Measurements from ENCODE around the gene PRR5.
A peak's percentile ranks its signal among the peaks of the same experiment; 100 is the strongest.

The PRR5 gene

DNA sequence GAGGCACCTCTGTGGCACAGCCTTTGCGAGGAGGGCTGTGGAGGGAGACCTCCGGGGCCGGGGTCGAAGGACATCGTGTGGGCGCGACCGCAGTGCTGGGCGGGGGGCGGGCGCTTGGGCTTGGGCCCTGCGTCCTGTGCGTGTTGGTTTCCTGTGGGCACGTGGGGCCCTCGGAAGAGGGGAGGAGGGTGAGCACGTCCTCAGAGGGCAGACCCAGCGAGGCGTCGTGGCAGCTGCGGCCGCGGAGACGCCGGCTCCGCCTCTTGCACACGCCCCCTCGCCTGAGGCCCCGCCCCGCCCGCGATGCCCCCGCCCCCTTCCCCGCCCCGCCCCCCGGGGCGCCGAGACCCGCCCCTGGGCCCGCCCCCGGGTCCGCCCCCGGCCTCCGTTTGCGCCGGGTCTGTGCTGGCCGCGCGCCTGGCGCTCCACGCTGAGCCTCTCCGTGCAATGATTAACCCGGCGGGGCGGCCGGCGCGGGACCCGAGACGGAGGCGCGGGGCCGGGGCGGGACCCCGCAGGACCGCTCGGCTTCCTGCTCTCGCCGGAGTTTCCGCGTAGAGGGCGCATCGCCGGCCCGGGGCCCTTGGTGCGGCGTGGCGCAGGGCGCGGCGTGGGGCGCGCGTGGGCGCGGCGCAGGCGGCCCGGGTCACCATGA is at the start of gene PRR5:
Gene PRR5, plus strand, starts transcription at position 381 of the 655 bp plus-strand sequence. Its CDS starts 271 bp downstream, at position 652.
- DNase-seq, result peak; percentile 89

GRCh38 chr22:44652866-44653265 is 49.1 kb upstream of the PRR5 start:
- DNase-seq, result peak; percentile 19

GRCh38 chr22:44658311-44658953 is 43.6 kb upstream of the PRR5 start:
- no peak for DNase-seq

- DNase-seq, result no peak
Measured at GRCh38 chr22:44659140-44659539, 42.9 kb upstream of the PRR5 start.

- DNase-seq, result no peak
Measured at GRCh38 chr22:44660051-44660830, 41.8 kb upstream of the PRR5 start.

DNA sequence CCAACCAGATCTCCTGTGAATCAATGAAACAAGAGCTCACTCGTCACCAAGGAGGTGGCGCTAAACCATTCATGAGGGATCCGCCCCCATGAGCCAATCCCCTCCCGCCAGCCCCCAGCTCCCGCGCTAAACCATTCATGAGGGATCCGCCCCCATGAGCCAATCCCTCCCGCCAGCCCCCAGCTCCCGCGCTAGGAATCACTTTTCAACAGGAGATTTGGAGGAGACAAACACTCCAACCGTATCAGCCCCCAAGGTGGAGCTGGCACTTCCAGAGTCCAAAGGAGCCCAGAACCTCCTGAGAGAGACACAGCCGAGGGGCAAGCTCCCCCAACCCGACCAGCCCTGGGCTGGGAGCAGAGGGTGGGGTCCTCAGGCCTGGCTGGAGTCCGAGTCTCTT is 40.9 kb upstream of the PRR5 start:
- DNase-seq, result no peak

DNA sequence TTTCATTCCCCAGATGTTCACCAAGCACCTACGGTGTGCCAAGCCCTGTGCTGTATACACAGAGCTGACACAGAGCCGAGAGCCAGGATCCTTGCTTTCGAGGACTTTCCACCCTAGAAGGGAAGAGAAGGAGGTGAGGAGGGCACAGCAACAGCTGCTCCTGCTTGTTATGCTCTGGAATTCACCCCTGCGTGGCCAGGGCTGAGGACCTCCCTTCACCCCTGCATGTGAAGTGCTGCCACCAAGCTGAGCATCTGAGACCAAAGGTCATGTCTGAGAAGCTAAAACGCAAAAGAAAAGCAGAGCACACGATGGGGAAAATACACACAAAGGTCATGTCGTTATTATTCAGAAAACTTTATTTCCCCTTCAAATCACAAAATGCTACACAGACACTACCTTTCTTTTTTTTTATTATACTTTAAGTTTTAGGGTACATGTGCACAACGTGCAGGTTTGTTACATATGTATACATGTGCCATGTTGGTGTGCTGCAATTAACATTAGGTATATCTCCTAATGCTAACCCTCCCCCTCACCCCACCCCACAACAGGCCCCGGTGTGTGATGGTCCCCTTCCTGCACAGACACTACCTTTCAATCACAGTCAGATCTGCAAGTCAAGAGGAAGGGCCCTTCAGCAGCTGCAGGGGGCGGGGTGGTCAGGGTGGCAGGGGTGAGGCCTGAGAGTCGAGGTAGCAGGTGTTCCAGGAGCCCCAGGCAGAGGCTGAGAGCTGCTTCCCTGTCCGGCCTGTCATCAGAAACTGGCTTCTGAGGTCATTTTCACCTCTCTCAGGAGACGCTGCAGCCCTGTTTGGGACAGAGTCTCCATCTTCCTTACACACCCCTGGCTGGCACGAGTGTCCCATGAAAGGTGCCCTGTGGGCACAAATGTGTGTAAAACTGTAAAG is 40.1 kb upstream of the PRR5 start:
- no peak for DNase-seq

GRCh38 chr22:44663256-44663999 is 38.6 kb upstream of the PRR5 start:
- no peak for DNase-seq

- DNase-seq, result peak; percentile 63
Measured at GRCh38 chr22:44664149-44664548, 37.9 kb upstream of the PRR5 start.

GRCh38 chr22:44665115-44665514 is 36.9 kb upstream of the PRR5 start:
- no peak for DNase-seq

DNA sequence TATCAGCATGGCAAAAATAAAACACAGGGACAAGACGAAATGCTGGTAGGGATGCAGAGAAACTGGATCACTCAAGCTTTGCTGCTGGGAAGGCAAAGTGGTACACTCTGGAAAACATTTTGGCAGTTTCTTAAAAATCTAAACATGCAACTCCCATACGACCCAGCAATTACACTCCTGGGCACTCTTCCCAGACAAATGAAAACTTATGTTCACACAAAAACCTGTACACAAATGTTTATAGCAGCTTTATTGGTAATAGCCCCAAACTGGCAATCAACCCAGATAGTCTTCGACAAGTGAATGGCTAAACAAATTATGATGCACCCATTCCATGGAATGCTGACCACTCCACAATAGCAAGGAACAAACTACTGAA is 35.8 kb upstream of the PRR5 start:
- DNase-seq, result no peak

DNA sequence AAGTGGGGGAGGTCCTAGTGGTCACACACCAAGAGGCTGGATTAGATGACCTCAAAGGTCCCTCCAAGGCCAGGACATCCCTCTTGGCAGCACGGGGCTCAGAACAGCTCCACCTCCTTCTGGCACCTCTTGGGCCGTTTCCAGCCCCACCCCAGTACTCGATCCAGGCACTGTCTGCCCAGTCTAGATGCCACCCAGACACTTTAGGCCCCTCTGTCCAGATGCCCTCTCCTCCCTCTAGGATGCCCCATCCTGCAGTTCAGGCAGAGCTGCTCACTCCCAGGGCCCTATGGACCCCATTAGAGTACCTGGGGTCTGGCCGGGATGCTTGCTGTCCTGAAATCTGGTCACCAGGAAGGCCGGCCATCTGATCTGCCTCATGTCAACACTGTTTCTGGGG is 34.7 kb upstream of the PRR5 start:
- no peak for DNase-seq

DNA sequence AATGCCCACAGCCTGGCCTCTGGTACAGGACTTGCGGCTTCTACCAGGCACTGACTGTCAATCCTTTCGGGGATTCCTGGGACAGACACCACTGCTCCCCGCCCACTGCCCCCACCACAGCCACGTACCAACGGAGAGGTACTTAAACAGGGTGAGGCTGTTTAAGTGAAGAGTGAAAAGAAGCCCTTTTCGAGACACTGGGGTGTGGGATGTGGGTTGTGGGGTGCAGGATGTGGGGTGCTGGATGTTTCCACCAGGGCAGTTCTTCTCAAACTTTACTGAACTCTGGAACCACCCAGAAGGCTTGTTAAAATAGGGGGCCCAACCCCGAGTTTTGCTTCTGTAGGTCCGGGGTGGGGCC is 34.2 kb upstream of the PRR5 start:
- DNase-seq, result peak; percentile 81

- peak; percentile 64 for DNase-seq
Measured at GRCh38 chr22:44668190-44668885, 33.7 kb upstream of the PRR5 start.

GRCh38 chr22:44668886-44669521 is 33.0 kb upstream of the PRR5 start:
- DNase-seq, result no peak

- peak; percentile 20 for DNase-seq
Measured at GRCh38 chr22:44669561-44669976, 32.4 kb upstream of the PRR5 start.

GRCh38 chr22:44670220-44670988 is 31.6 kb upstream of the PRR5 start:
- DNase-seq, result no peak

DNA sequence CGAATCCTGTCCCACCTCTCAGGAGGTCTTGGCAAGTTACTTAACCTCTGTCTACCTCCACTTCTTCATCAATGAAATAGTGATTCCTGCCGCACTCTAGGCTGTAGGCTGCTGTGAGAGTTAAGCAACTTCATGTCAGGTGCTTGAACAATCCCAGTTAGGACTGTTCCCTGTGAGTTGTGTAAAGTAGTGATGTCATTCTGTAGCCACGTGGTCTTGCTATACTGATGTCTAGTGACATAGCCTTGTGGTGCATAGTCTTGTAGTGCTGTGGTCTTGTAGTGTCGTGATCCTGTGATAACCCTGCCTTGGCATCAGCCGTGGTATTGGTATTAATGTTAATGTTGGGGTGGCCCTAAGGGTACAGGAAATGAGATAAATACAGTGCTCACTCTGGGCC is 30.3 kb upstream of the PRR5 start:
- DNase-seq, result peak; percentile 37

GRCh38 chr22:44672632-44673031 is 29.4 kb upstream of the PRR5 start:
- no peak for DNase-seq

DNA sequence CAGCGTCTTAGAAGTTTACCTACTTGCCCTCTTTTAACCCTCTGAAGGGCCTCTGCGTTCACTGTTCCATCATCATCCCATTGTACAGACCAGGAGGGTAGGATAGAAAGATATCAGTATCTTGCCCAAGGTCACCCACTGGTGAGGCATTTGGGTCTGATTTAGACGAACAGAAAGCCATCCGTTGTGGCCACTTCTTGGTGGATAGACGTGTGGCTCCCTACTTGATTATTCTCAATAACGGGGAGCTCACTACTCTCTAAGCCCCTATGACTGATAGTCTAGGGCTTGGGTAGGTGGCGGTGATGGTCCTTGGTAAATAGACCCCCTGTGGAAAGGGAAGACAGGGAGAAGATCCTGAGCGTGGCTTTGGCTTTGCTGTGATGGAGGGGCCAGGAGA is 28.6 kb upstream of the PRR5 start:
- DNase-seq, result no peak

All from CD4-positive, alpha-beta T cell treated with Interleukin-12 subunit alpha and Interleukin-12 subunit beta, for 1 hour (primary cell).